Measurements from ENCODE around the gene DNAJB1. TPM values are rescaled to one million over a fixed set of nuclear protein-coding genes. Genes with fewer than 3 reads are reported as not detected.

DNAJB1 gene
- total RNA-seq, 4 donors from 2014 or later, result 12.3 to 27.3 (median 16.6) TPM

- in situ Hi-C loops (cut with MboI; ENCODE audit: low sequenced_read_pairs in 4 of 4), result no loop called here
- intact Hi-C loops (cut with DNase I; ENCODE audit: low total_unique reads), result loop anchor here (2.0 kb wide), 1 partner anchor 25 kb away; no protein-coding TSS in a partner anchor
- Histone ChIP-seq H3K4me3 (no peak overlapping the region), H3K9me3 (no peaks in the 10 kb centered on the region), H3K27me3 (no peaks in the 10 kb centered on the region), H3K27ac (peak overlapping the region; percentile 95 to 98 (median 98)), H3K4me1 (peaks cover 24 to 37% of the 10 kb centered on the region in 2 donors), H3K36me3 (no peaks in the 10 kb centered on the region)
- no peak for DNase-seq
- TF ChIP-seq CTCF (IDR thresholded peaks at IDR 0.05 in 4 of 5, conservative IDR thresholded peaks at IDR 0.05 in 1 of 5) (no peak), POLR2A (IDR thresholded peaks at IDR 0.05) (no peak)
- no peak for ATAC-seq
These were observed 15.3 kb upstream of the DNAJB1 start for GRCh38 chr19:14533450-14533849.

GRCh38 chr19:14530506-14530905 lies 12.3 kb upstream of the DNAJB1 start:
- H3K36me3 ChIP-seq, result no peaks in the 10 kb centered on the region
- H3K27me3 ChIP-seq, result no peaks in the 10 kb centered on the region
- ATAC-seq (no peak), DNase-seq (no peak)
- in situ Hi-C loops (cut with MboI; ENCODE audit: low sequenced_read_pairs in 4 of 4), result no loop called here
- H3K4me1 ChIP-seq, result peaks cover 24 to 37% of the 10 kb centered on the region in 2 donors
- no peak for TF ChIP-seq CTCF (IDR thresholded peaks at IDR 0.05 in 4 of 5, conservative IDR thresholded peaks at IDR 0.05 in 1 of 5)
- H3K27ac ChIP-seq, result peak overlapping the region; percentile 95 to 98 (median 98)
- peak overlapping the region; percentile 80 to 98 (median 84) for H3K4me3 ChIP-seq
- intact Hi-C loops (cut with DNase I; ENCODE audit: low total_unique reads), result loop anchor here (1.0 kb wide), 1 partner anchor 34 kb away; the partner anchor contains the start of gene GIPC1
- H3K9me3 ChIP-seq, result no peaks in the 10 kb centered on the region

- H3K4me3 ChIP-seq, result peak overlapping the region; percentile 80 to 98 (median 84)
- intact Hi-C loops (cut with DNase I; ENCODE audit: low total_unique reads) (loop anchor here (1.0 kb wide), 1 partner anchor 34 kb away; the partner anchor contains the start of gene GIPC1), in situ Hi-C loops (cut with MboI; ENCODE audit: low sequenced_read_pairs in 4 of 4) (no loop called here)
- H3K36me3 ChIP-seq, result no peaks in the 10 kb centered on the region
- peaks cover 24 to 37% of the 10 kb centered on the region in 2 donors for H3K4me1 ChIP-seq
- no peaks in the 10 kb centered on the region for H3K9me3 ChIP-seq
- DNase-seq, result no peak
- H3K27ac ChIP-seq, result peak overlapping the region; percentile 95 to 98 (median 98)
- ATAC-seq, result peak in 1 of 2 donors; percentile 13
- TF ChIP-seq POLR2A (IDR thresholded peaks at IDR 0.05) (no peak), CTCF (IDR thresholded peaks at IDR 0.05 in 4 of 5, conservative IDR thresholded peaks at IDR 0.05 in 1 of 5) (no peak)
- H3K27me3 ChIP-seq, result no peaks in the 10 kb centered on the region
These were observed 11.8 kb upstream of the DNAJB1 start for GRCh38 chr19:14530005-14530348.

- intact Hi-C loops (cut with DNase I; ENCODE audit: low total_unique reads) (loop anchor here (1.0 kb wide), 2 partner anchors 11 to 33 kb away; partner anchors contain the start of genes DNAJB1 and GIPC1), in situ Hi-C loops (cut with MboI; ENCODE audit: low sequenced_read_pairs in 4 of 4) (no loop called here)
- ATAC-seq (peak; percentile 96), DNase-seq (peak; percentile 100)
- H3K9me3 ChIP-seq, result no peaks in the 10 kb centered on the region
- no peaks in the 10 kb centered on the region for H3K27me3 ChIP-seq
- peaks cover 24 to 37% of the 10 kb centered on the region in 2 donors for H3K4me1 ChIP-seq
- TF ChIP-seq CTCF (IDR thresholded peaks at IDR 0.05 in 4 of 5, conservative IDR thresholded peaks at IDR 0.05 in 1 of 5), result no peak
- TF ChIP-seq POLR2A (IDR thresholded peaks at IDR 0.05), result peak; percentile 96 to 97
- H3K27ac ChIP-seq, result peak within 1 kb of the TSS; percentile 95 to 98 (median 98)
- no peaks in the 10 kb centered on the region for H3K36me3 ChIP-seq
- H3K4me3 ChIP-seq, result peak within 1 kb of the TSS; percentile 80 to 98 (median 84)
These were observed 11.2 kb upstream of the DNAJB1 start, which contains the start of gene TECR for GRCh38 chr19:14529254-14530004. TSS of gene TECR (plus strand) at chr19:14529594. CDS start at chr19:14529697, 103 bp downstream.
